Mammary epithelial cell (primary cell): ENCODE data around the gene LINC01488.

Source experiments
- EZH2 ChIP-seq: IDR thresholded peaks from 2 replicates; pipeline ENCODE4 v1.6.1; 2012; ENCODE audit warnings: low read length, inconsistent platforms, borderline replicate concordance
- TF ChIP-seq, protein P1 (sequence below), 2 donors: IDR thresholded peaks in 1 of 2; conservative IDR thresholded peaks in 1 of 2; 2 replicates each; pipeline ENCODE4 v1.5.1; 2011 to 2012; ENCODE audit warnings: inconsistent platforms in 2 of 2, low read length in 2 of 2, mild to moderate bottlenecking in 2 of 2, control low read depth in 1 of 2, low read depth in 1 of 2; ENCODE audit not compliant: insufficient read depth in 1 of 2; ENCODE audit errors: extremely low read depth in 1 of 2

DNA sequence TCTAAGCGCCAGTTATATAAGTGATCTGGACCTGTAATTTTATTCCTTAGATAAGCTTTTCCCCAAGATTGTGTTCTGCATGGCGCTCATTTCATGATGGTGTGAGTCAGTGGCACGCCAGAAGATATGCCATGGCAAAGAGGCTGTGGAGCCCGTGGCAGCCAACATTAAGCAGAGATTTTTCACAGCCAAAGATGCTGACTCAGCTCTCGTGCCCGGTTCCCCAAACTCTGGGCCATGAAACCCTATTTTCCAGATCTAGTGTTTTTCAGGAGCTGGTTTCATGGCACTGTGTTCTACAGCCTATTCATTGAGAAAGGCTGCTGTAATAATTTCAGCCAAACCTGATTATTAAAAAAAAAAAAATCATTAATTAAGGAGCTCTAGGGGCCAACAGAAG, 15.4 kb upstream of the LINC01488 start:
- TF ChIP-seq, protein P1, sequence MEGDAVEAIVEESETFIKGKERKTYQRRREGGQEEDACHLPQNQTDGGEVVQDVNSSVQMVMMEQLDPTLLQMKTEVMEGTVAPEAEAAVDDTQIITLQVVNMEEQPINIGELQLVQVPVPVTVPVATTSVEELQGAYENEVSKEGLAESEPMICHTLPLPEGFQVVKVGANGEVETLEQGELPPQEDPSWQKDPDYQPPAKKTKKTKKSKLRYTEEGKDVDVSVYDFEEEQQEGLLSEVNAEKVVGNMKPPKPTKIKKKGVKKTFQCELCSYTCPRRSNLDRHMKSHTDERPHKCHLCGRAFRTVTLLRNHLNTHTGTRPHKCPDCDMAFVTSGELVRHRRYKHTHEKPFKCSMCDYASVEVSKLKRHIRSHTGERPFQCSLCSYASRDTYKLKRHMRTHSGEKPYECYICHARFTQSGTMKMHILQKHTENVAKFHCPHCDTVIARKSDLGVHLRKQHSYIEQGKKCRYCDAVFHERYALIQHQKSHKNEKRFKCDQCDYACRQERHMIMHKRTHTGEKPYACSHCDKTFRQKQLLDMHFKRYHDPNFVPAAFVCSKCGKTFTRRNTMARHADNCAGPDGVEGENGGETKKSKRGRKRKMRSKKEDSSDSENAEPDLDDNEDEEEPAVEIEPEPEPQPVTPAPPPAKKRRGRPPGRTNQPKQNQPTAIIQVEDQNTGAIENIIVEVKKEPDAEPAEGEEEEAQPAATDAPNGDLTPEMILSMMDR (conservative IDR thresholded peaks at IDR 0.05 in 1 of 2, IDR thresholded peaks at IDR 0.05 in 1 of 2; ENCODE audit: extremely low read depth in 1 of 2, insufficient read depth in 1 of 2, low read depth in 1 of 2, low read length in 2 of 2): no peak
- TF ChIP-seq EZH2: no peak
